ENCODE results near the gene DGCR6L. TPM values are rescaled to one million over a fixed set of nuclear protein-coding genes. Genes with fewer than 3 reads are reported as not detected.
"Not testable (repeated sequence)": the region's sequence is repeated elsewhere in the genome, so short reads cannot be mapped to it uniquely, and the experiment has no call there.

Gene DGCR6L
- total RNA-seq, 1 experiment from 2014 or later, result 115 TPM

- no peaks in the 10 kb centered on the region for H3K36me3 ChIP-seq (replicated peaks; ENCODE audit: control insufficient read depth, insufficient read depth, low read length)
- H3K27me3 ChIP-seq (ENCODE audit: control insufficient read depth, insufficient read depth, low read length), result no peaks in the 10 kb centered on the region
- no peak for DNase-seq
- H3K4me3 ChIP-seq (ENCODE audit: insufficient read depth, low read depth, low read length), result no peak overlapping the region
These were observed 36.2 kb downstream of the DGCR6L start for GRCh38 chr22:20283674-20284066.

DNA sequence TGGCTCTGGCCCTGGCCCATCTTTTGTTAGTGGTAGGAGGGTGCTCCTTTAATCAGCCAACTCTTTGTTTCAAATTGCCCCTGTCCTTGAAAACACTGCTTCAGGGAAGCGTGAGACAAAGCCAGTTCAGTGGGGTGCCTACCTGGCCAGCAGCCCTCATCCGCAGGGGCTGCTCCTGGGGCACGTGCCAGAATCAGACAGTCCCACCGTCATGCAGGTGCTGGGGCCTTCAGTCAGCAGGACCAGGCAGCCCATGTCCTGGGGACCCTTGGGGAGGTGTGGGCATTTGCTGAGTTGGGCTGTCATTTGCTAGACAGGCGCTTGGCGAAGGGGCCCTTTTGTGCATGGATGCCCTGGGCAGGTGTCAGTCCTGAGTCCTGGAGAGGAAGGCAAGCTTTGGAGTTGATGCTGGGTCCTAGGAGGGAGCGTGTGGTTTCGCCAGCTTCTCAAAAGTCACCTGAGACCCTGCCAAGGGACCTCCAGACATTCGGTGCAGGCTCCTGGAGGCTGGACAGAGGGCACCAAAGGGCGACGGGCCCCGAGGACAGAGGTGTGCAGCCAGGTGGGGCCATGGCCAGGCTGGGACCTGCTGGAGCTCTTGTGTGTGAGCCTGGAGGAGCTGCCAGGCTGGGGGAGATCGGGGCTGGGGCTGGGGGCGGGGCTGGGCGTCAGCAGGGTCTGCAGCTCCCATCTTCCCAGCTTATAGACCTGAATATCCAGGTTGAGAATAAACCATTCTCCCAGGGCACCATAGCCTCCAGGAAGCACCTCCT is 36.8 kb downstream of the DGCR6L start:
- DNase-seq, result peak; percentile 71
- no peak overlapping the region for H3K4me3 ChIP-seq (ENCODE audit: insufficient read depth, low read depth, low read length)
- H3K36me3 ChIP-seq (replicated peaks; ENCODE audit: control insufficient read depth, insufficient read depth, low read length), result no peaks in the 10 kb centered on the region
- no peaks in the 10 kb centered on the region for H3K27me3 ChIP-seq (ENCODE audit: control insufficient read depth, insufficient read depth, low read length)

GRCh38 chr22:20281891-20282290 is 38.0 kb downstream of the DGCR6L start:
- no peaks in the 10 kb centered on the region for H3K27me3 ChIP-seq (ENCODE audit: control insufficient read depth, insufficient read depth, low read length)
- no peak overlapping the region for H3K4me3 ChIP-seq (ENCODE audit: insufficient read depth, low read depth, low read length)
- no peaks in the 10 kb centered on the region for H3K36me3 ChIP-seq (replicated peaks; ENCODE audit: control insufficient read depth, insufficient read depth, low read length)
- no peak for DNase-seq

DNA sequence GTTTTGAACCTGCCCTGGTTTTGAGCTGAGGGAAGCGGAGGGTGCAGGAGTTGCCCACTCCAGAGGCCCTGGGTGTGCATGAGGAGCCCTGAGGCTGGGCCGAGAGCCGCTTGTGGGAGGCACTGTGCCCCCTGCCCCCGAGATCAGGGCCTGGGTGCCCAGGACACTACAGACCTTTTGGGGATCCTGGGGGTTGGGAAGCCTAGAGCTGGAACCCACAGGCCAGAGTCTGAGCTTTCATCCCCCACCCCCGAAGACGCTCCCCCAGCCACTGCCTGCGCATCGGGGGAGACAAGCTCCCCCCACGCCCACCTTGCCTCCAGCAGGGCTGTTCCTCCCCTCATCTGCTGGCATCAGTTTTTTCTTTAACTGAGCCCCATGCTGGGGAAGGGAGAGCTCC is 38.4 kb downstream of the DGCR6L start:
- H3K27me3 ChIP-seq (ENCODE audit: control insufficient read depth, insufficient read depth, low read length), result not testable (repeated sequence)

GRCh38 chr22:20280866-20281265 is 39.0 kb downstream of the DGCR6L start:
- no peak overlapping the region for H3K4me3 ChIP-seq (ENCODE audit: insufficient read depth, low read depth, low read length)
- no peaks in the 10 kb centered on the region for H3K36me3 ChIP-seq (replicated peaks; ENCODE audit: control insufficient read depth, insufficient read depth, low read length)

More for the DNA sequence above, 38.4 kb downstream of the DGCR6L start:
- not testable (repeated sequence) for H3K36me3 ChIP-seq (replicated peaks; ENCODE audit: control insufficient read depth, insufficient read depth, low read length); H3K4me3 ChIP-seq (ENCODE audit: insufficient read depth, low read depth, low read length); DNase-seq

DNA sequence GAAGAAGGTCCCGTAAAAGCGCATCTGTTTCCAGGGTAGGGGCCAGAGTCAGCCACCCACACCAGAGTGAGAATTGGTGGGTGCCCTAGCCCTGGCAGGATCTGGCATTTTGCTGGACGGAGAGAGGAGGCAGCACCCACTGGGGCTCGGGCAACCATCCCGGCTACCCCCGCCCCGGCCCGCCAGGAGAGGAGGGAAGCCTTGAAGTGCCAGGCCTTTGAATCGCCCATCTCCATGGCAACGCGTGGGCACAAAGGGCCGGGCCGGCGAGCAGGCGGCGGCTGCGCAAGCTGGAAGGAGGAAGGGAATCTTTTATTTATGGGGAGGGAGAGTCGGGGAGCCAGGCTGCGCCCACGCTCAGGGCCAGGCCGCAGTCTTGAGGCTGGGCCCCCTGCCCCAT is 39.7 kb downstream of the DGCR6L start:
- not testable (repeated sequence) for H3K27me3 ChIP-seq (ENCODE audit: control insufficient read depth, insufficient read depth, low read length); DNase-seq; H3K4me3 ChIP-seq (ENCODE audit: insufficient read depth, low read depth, low read length); H3K36me3 ChIP-seq (replicated peaks; ENCODE audit: control insufficient read depth, insufficient read depth, low read length)

More at GRCh38 chr22:20280866-20281265, 39.0 kb downstream of the DGCR6L start:
- no peaks in the 10 kb centered on the region for H3K27me3 ChIP-seq (ENCODE audit: control insufficient read depth, insufficient read depth, low read length)
- DNase-seq, result no peak

- no peaks in the 10 kb centered on the region for H3K36me3 ChIP-seq (replicated peaks; ENCODE audit: control insufficient read depth, insufficient read depth, low read length)
- H3K4me3 ChIP-seq (ENCODE audit: insufficient read depth, low read depth, low read length), result no peak overlapping the region
- no peaks in the 10 kb centered on the region for H3K27me3 ChIP-seq (ENCODE audit: control insufficient read depth, insufficient read depth, low read length)
- DNase-seq, result no peak
These were observed 40.2 kb downstream of the DGCR6L start for GRCh38 chr22:20279662-20280134.

GRCh38 chr22:20278726-20279490 is 41.0 kb downstream of the DGCR6L start:
- DNase-seq; H3K36me3 ChIP-seq (replicated peaks; ENCODE audit: control insufficient read depth, insufficient read depth, low read length); H3K27me3 ChIP-seq (ENCODE audit: control insufficient read depth, insufficient read depth, low read length); H3K4me3 ChIP-seq (ENCODE audit: insufficient read depth, low read depth, low read length): not testable (repeated sequence)

- H3K27me3 ChIP-seq (ENCODE audit: control insufficient read depth, insufficient read depth, low read length); DNase-seq; H3K36me3 ChIP-seq (replicated peaks; ENCODE audit: control insufficient read depth, insufficient read depth, low read length); H3K4me3 ChIP-seq (ENCODE audit: insufficient read depth, low read depth, low read length): not testable (repeated sequence)
These were observed 41.8 kb downstream of the DGCR6L start for GRCh38 chr22:20277936-20278635.

DNA sequence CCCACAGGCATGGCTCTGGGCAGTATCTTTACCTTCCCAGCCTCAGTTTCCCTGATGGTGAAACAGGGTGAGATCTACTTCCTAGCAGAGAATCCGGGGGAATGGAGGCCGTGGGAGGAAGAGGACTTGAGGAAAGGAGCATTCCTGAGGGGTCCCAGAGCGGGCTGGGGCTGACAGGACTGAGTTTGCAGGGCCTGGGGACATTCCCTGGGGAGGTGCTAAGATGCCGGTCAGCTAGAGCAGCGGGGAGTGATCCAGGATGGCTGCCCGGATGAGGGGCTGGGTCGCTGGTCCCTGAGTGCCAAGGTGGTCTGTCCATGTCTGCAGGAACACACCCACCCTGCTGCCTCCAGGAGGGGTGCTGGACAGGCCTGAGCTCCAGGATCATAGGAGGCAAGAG is 43.4 kb downstream of the DGCR6L start:
- no peaks in the 10 kb centered on the region for H3K27me3 ChIP-seq (ENCODE audit: control insufficient read depth, insufficient read depth, low read length)

GRCh38 chr22:20275836-20276235 is 44.0 kb downstream of the DGCR6L start:
- DNase-seq, result no peak
- H3K36me3 ChIP-seq (replicated peaks; ENCODE audit: control insufficient read depth, insufficient read depth, low read length), result no peaks in the 10 kb centered on the region
- no peak overlapping the region for H3K4me3 ChIP-seq (ENCODE audit: insufficient read depth, low read depth, low read length)
- H3K27me3 ChIP-seq (ENCODE audit: control insufficient read depth, insufficient read depth, low read length), result no peaks in the 10 kb centered on the region

More for the DNA sequence above, 43.4 kb downstream of the DGCR6L start:
- no peaks in the 10 kb centered on the region for H3K36me3 ChIP-seq (replicated peaks; ENCODE audit: control insufficient read depth, insufficient read depth, low read length)
- H3K4me3 ChIP-seq (ENCODE audit: insufficient read depth, low read depth, low read length), result no peak overlapping the region
- DNase-seq, result no peak

DNA sequence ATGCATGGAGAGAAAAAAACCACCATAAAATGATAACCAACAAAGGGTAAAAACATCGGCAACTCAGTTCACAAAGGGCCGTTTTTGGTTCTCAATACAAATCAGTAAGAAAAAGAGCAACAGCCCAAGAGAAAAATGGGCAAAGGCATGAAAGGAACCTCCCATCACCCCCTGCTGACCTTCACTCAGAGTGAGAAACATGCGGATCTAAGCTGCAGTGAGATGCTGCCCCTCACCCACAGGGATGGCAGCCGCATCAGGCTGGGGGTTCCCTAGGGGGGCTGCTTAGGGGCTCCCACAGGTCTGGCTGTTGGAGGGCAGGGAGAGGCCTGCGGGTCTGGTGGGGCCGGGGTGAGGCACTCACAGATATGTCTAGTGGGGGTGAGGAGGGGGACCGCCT is 44.5 kb downstream of the DGCR6L start:
- not testable (repeated sequence) for H3K4me3 ChIP-seq (ENCODE audit: insufficient read depth, low read depth, low read length); DNase-seq; H3K36me3 ChIP-seq (replicated peaks; ENCODE audit: control insufficient read depth, insufficient read depth, low read length); H3K27me3 ChIP-seq (ENCODE audit: control insufficient read depth, insufficient read depth, low read length)

DNA sequence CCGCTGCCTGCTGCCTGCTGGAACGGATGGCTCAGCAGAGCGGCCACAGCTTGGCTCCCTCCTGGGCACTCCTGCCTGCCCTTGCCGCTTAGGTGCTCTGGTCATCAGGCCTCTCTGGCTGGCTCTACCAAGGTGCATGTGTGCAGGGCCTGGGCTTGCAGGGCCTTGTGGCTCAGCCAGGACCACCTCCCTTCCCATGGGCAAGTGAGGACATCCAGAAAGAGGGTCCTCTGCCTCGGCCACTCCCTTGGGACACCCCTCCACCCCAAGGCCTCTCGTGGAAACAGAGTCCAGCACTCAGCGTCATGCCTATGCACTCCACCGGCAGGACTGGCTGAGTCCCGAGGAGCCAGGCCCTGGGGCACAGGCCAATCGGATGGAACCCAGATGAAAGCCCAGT is 45.5 kb downstream of the DGCR6L start:
- not testable (repeated sequence) for H3K4me3 ChIP-seq (ENCODE audit: insufficient read depth, low read depth, low read length); H3K27me3 ChIP-seq (ENCODE audit: control insufficient read depth, insufficient read depth, low read length); H3K36me3 ChIP-seq (replicated peaks; ENCODE audit: control insufficient read depth, insufficient read depth, low read length); DNase-seq

GRCh38 chr22:20273758-20274181 is 46.1 kb downstream of the DGCR6L start:
- DNase-seq, result no peak
- H3K36me3 ChIP-seq (replicated peaks; ENCODE audit: control insufficient read depth, insufficient read depth, low read length), result no peaks in the 10 kb centered on the region
- H3K27me3 ChIP-seq (ENCODE audit: control insufficient read depth, insufficient read depth, low read length), result no peaks in the 10 kb centered on the region
- H3K4me3 ChIP-seq (ENCODE audit: insufficient read depth, low read depth, low read length), result no peak overlapping the region

Data from H7 (cell line).